ENCODE measurements around the gene KIF1A. TPM values are rescaled to one million over a fixed set of nuclear protein-coding genes. Genes with fewer than 3 reads are reported as not detected.

Gene KIF1A
- total RNA-seq, 2 experiments from 2014 or later, result not detected

- no peak for DNase-seq
- POLR2A ChIA-PET, result no interaction called here
Measured at GRCh38 chr2:240720686-240721595, 99.1 kb downstream of the KIF1A start.

GRCh38 chr2:240719676-240720545 is 100.1 kb downstream of the KIF1A start:
- no peak overlapping the region for H3K27ac ChIP-seq (ENCODE audit: low read depth in 1 of 2, low read length in 2 of 2)
- no peaks in the 10 kb centered on the region for H3K27me3 ChIP-seq (ENCODE audit: control insufficient read depth in 1 of 2, insufficient read depth in 2 of 2, low read length in 2 of 2)
- no peaks in the 10 kb centered on the region for H3K36me3 Mint-ChIP-seq (ENCODE audit: low read depth)
- H3K4me3 ChIP-seq (ENCODE audit: low read length), result no peak overlapping the region
- POLR2A ChIA-PET, result no interaction called here
- no peaks in the 10 kb centered on the region for H3K4me1 ChIP-seq (ENCODE audit: insufficient read depth, low read length)
- no peaks in the 10 kb centered on the region for H3K36me3 ChIP-seq (ENCODE audit: insufficient read depth, low read length)
- no peaks in the 10 kb centered on the region for H3K27me3 Mint-ChIP-seq
- H3K9me3 ChIP-seq (ENCODE audit: control insufficient read depth in 1 of 2, insufficient read depth in 1 of 2, low read length in 2 of 2), result peaks cover 0 to 20% of the 10 kb centered on the region in 2 experiments
- ATAC-seq (ENCODE audit: poor library complexity) (no peak), DNase-seq (no peak)
- H3K9me3 Mint-ChIP-seq, result no peaks in the 10 kb centered on the region
- H3K4me1 Mint-ChIP-seq (ENCODE audit: low read depth), result no peaks in the 10 kb centered on the region
- CTCF ChIA-PET, result no interaction called here
- H3K4me3 Mint-ChIP-seq, result no peak overlapping the region
- intact Hi-C loops (cut with DNase I, micrococcal nuclease), result loop anchor here in 1 of 2 experiments (10.0 kb wide), 1 partner anchor 55 kb away; no protein-coding TSS in a partner anchor
- H3K27ac Mint-ChIP-seq, result no peak overlapping the region
- TF ChIP-seq CTCF (IDR thresholded peaks at IDR 0.05), result no peak

More at GRCh38 chr2:240720686-240721595, 99.1 kb downstream of the KIF1A start:
- no peak overlapping the region for H3K4me3 Mint-ChIP-seq
- Histone ChIP-seq H3K9me3 (ENCODE audit: control insufficient read depth in 1 of 2, insufficient read depth in 1 of 2, low read length in 2 of 2) (peaks cover 0 to 20% of the 10 kb centered on the region in 2 experiments), H3K4me1 (ENCODE audit: insufficient read depth, low read length) (no peaks in the 10 kb centered on the region), H3K27me3 (ENCODE audit: control insufficient read depth in 1 of 2, insufficient read depth in 2 of 2, low read length in 2 of 2) (no peaks in the 10 kb centered on the region), H3K36me3 (ENCODE audit: insufficient read depth, low read length) (no peaks in the 10 kb centered on the region), H3K27ac (ENCODE audit: low read depth in 1 of 2, low read length in 2 of 2) (no peak overlapping the region), H3K4me3 (ENCODE audit: low read length) (no peak overlapping the region)
- intact Hi-C loops (cut with DNase I, micrococcal nuclease), result no loop called here
- no peak for TF ChIP-seq CTCF (IDR thresholded peaks at IDR 0.05)
- CTCF ChIA-PET, result no interaction called here
- no peaks in the 10 kb centered on the region for H3K27me3 Mint-ChIP-seq
- H3K9me3 Mint-ChIP-seq, result no peaks in the 10 kb centered on the region
- H3K4me1 Mint-ChIP-seq (ENCODE audit: low read depth), result no peaks in the 10 kb centered on the region
- H3K27ac Mint-ChIP-seq, result no peak overlapping the region
- no peaks in the 10 kb centered on the region for H3K36me3 Mint-ChIP-seq (ENCODE audit: low read depth)
- no peak for ATAC-seq (ENCODE audit: poor library complexity)

GRCh38 chr2:240718896-240719490 is 101.0 kb downstream of the KIF1A start:
- ATAC-seq (ENCODE audit: poor library complexity) (no peak), DNase-seq (no peak)
- Histone ChIP-seq H3K4me3 (ENCODE audit: low read length) (no peak overlapping the region), H3K36me3 (ENCODE audit: insufficient read depth, low read length) (no peaks in the 10 kb centered on the region), H3K27me3 (ENCODE audit: control insufficient read depth in 1 of 2, insufficient read depth in 2 of 2, low read length in 2 of 2) (no peaks in the 10 kb centered on the region), H3K9me3 (ENCODE audit: control insufficient read depth in 1 of 2, insufficient read depth in 1 of 2, low read length in 2 of 2) (peaks cover 0 to 20% of the 10 kb centered on the region in 2 experiments), H3K4me1 (ENCODE audit: insufficient read depth, low read length) (no peaks in the 10 kb centered on the region), H3K27ac (ENCODE audit: low read depth in 1 of 2, low read length in 2 of 2) (no peak overlapping the region)
- no peaks in the 10 kb centered on the region for H3K9me3 Mint-ChIP-seq
- H3K27ac Mint-ChIP-seq, result no peak overlapping the region
- no peak for TF ChIP-seq CTCF (IDR thresholded peaks at IDR 0.05)
- H3K36me3 Mint-ChIP-seq (ENCODE audit: low read depth), result no peaks in the 10 kb centered on the region
- no peak overlapping the region for H3K4me3 Mint-ChIP-seq
- intact Hi-C loops (cut with DNase I, micrococcal nuclease), result loop anchor here in 1 of 2 experiments (10.0 kb wide), 1 partner anchor 54 kb away; no protein-coding TSS in a partner anchor
- ChIA-PET CTCF (no interaction called here), POLR2A (no interaction called here)
- H3K4me1 Mint-ChIP-seq (ENCODE audit: low read depth), result no peaks in the 10 kb centered on the region
- H3K27me3 Mint-ChIP-seq, result no peaks in the 10 kb centered on the region
